Hepatocyte (in vitro differentiated cells): Measurements from ENCODE around the gene WAC.

Source experiments
- EZH2 ChIP-seq: fragments of 200-600 bp; sonication (generic); IDR thresholded peaks from 2 replicates; pipeline ENCODE4 v1.6.1; 2016; ENCODE audit warnings: antibody characterized with exemption, mild to moderate bottlenecking, borderline replicate concordance
- TF ChIP-seq, protein P1 (sequence below): fragments of 200-600 bp; sonication (generic); IDR thresholded peaks from 2 replicates; pipeline ENCODE4 v1.5.1; 2016; ENCODE audit warnings: antibody characterized with exemption, mild to moderate bottlenecking; ENCODE audit not compliant: poor library complexity

DNA sequence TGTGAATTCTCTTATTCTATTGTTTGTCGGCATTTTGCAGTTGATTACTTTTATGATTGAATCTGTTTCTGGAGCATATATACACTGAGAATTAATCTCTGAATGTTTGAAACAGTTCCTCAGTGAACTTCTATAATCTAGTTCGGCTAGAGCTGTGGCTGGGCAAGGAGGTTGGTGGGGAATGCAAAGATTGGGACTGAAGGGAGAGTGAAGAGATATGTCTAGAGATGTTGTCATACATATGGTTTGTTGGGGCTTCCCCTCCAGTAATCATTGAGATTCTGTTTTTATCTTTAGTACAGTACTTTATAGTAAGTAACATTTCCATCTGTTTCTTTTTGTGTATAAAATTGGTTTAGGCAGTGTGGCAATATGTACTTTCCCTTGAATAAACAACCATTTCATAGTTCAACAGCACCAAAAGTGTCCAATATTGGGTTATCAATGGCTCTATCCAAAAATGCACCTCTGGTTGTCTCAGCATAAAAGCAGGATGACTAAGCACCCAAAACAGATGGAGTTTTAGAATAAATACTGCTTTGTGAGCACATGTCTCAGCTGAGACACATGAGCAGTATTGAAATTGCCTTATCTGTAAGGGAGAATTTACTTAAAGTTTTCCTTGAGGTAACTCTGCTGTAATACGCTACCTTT is 36.7 kb downstream of the WAC start:
- TF ChIP-seq, protein P1, sequence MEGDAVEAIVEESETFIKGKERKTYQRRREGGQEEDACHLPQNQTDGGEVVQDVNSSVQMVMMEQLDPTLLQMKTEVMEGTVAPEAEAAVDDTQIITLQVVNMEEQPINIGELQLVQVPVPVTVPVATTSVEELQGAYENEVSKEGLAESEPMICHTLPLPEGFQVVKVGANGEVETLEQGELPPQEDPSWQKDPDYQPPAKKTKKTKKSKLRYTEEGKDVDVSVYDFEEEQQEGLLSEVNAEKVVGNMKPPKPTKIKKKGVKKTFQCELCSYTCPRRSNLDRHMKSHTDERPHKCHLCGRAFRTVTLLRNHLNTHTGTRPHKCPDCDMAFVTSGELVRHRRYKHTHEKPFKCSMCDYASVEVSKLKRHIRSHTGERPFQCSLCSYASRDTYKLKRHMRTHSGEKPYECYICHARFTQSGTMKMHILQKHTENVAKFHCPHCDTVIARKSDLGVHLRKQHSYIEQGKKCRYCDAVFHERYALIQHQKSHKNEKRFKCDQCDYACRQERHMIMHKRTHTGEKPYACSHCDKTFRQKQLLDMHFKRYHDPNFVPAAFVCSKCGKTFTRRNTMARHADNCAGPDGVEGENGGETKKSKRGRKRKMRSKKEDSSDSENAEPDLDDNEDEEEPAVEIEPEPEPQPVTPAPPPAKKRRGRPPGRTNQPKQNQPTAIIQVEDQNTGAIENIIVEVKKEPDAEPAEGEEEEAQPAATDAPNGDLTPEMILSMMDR, result no peak
- TF ChIP-seq EZH2, result no peak
